ENCODE measurements around the gene FAS. TPM values are rescaled to one million over a fixed set of nuclear protein-coding genes. Genes with fewer than 3 reads are reported as not detected.

FAS gene
- polyA plus RNA-seq, 3 donors, result 27.3 to 28.9 (median 27.9) TPM

GRCh38 chr10:88989423-88989822 lies 1.2 kb upstream of the FAS start:
- WGBS (ENCODE audit: insufficient coverage), result 0% methylated on average over 1 of the region's 2 CpGs
- H3K4me3 Mint-ChIP-seq, result peak overlapping the region; percentile 99
- H3K27ac Mint-ChIP-seq, result peak overlapping the region; percentile 94 to 99 (median 99)
- H3K4me3 ChIP-seq (replicated peaks in 1 of 3; ENCODE audit: low read depth in 2 of 3, low read length in 3 of 3), result peak overlapping the region in 2 of 3 experiments; percentile 82 to 86
- no peaks in the 10 kb centered on the region for H3K27me3 ChIP-seq (ENCODE audit: control insufficient read depth in 2 of 2, insufficient read depth in 2 of 2, low read length in 2 of 2)
- H3K4me2 ChIP-seq (replicated peaks; ENCODE audit: extremely low read depth, low read length, poor library complexity, severe bottlenecking), result peak overlapping the region; percentile 87
- H3K4me1 ChIP-seq (ENCODE audit: control insufficient read depth in 1 of 2, insufficient read depth in 2 of 2, low read length in 2 of 2), result peaks cover 53 to 67% of the 10 kb centered on the region in 2 donors
- H3K27me3 Mint-ChIP-seq (ENCODE audit: low read depth in 3 of 3), result peaks cover 0 to 7% (median 0%) of the 10 kb centered on the region in 3 donors
- H3K36me3 Mint-ChIP-seq, result peaks cover 0 to 6% of the 10 kb centered on the region in 2 donors
- H3K9me3 Mint-ChIP-seq, result peaks cover 3 to 5% (median 4%) of the 10 kb centered on the region in 7 donors
- peaks cover 6% of the 10 kb centered on the region for H4K20me1 ChIP-seq (ENCODE audit: insufficient read depth, low read length)
- peak overlapping the region; percentile 91 to 95 for H3K27ac ChIP-seq (ENCODE audit: low read depth in 1 of 2, low read length in 2 of 2)
- no peak overlapping the region for H2AFZ ChIP-seq (ENCODE audit: insufficient read depth, low read depth, low read length, poor library complexity, severe bottlenecking)
- no peak for TF ChIP-seq CTCF (IDR thresholded peaks at IDR 0.05)
- no peak overlapping the region for H3K9ac ChIP-seq (ENCODE audit: insufficient read depth, low read length, poor library complexity, severe bottlenecking)
- intact Hi-C loops (cut with micrococcal nuclease), result no loop called here
- no peaks in the 10 kb centered on the region for H3K36me3 ChIP-seq (replicated peaks in 1 of 2; ENCODE audit: control insufficient read depth in 1 of 2, insufficient read depth in 2 of 2, low read length in 2 of 2)
- H3K9me3 ChIP-seq (replicated peaks in 1 of 2; ENCODE audit: control insufficient read depth in 1 of 2, insufficient read depth in 1 of 2, low read length in 2 of 2), result no peaks in the 10 kb centered on the region
- DNase-seq, result no peak
- H3K4me1 Mint-ChIP-seq, result peaks cover 61% of the 10 kb centered on the region
- peaks cover 33% of the 10 kb centered on the region for H3K79me2 ChIP-seq (ENCODE audit: insufficient read depth, low read length)

- Histone ChIP-seq H3K27ac (ENCODE audit: low read depth in 1 of 2, low read length in 2 of 2) (peak overlapping the region; percentile 91 to 95), H3K4me1 (ENCODE audit: control insufficient read depth in 1 of 2, insufficient read depth in 2 of 2, low read length in 2 of 2) (peaks cover 53 to 68% of the 10 kb centered on the region in 2 donors), H3K4me2 (replicated peaks; ENCODE audit: extremely low read depth, low read length, poor library complexity, severe bottlenecking) (peak overlapping the region; percentile 87), H2AFZ (ENCODE audit: insufficient read depth, low read depth, low read length, poor library complexity, severe bottlenecking) (peak overlapping the region; percentile 86), H3K4me3 (replicated peaks in 1 of 3; ENCODE audit: low read depth in 2 of 3, low read length in 3 of 3) (peak overlapping the region; percentile 76 to 86 (median 82)), H3K9ac (ENCODE audit: insufficient read depth, low read length, poor library complexity, severe bottlenecking) (peak overlapping the region; percentile 94), H3K27me3 (ENCODE audit: control insufficient read depth in 2 of 2, insufficient read depth in 2 of 2, low read length in 2 of 2) (no peaks in the 10 kb centered on the region), H3K9me3 (replicated peaks in 1 of 2; ENCODE audit: control insufficient read depth in 1 of 2, insufficient read depth in 1 of 2, low read length in 2 of 2) (no peaks in the 10 kb centered on the region), H3K36me3 (replicated peaks in 1 of 2; ENCODE audit: control insufficient read depth in 1 of 2, insufficient read depth in 2 of 2, low read length in 2 of 2) (no peaks in the 10 kb centered on the region), H4K20me1 (ENCODE audit: insufficient read depth, low read length) (peaks cover 6% of the 10 kb centered on the region), H3K79me2 (ENCODE audit: insufficient read depth, low read length) (peaks cover 36% of the 10 kb centered on the region)
- intact Hi-C loops (cut with micrococcal nuclease), result loop anchor here in 1 of 2 donors (5.0 kb wide), 3 partner anchors 42 to 138 kb away; partner anchors contain the start of gene ANKRD22
- peaks cover 3 to 5% (median 4%) of the 10 kb centered on the region in 7 donors for H3K9me3 Mint-ChIP-seq
- peaks cover 0 to 4% (median 0%) of the 10 kb centered on the region in 3 donors for H3K27me3 Mint-ChIP-seq (ENCODE audit: low read depth in 3 of 3)
- peaks cover 0 to 2% of the 10 kb centered on the region in 2 donors for H3K36me3 Mint-ChIP-seq
- peak; percentile 71 to 87 (median 86) for DNase-seq
- H3K27ac Mint-ChIP-seq, result peak overlapping the region; percentile 94 to 99 (median 99)
- peak overlapping the region; percentile 99 for H3K4me3 Mint-ChIP-seq
- 6% methylated on average over 6 of the region's 8 CpGs for WGBS (ENCODE audit: insufficient coverage)
- peaks cover 60% of the 10 kb centered on the region for H3K4me1 Mint-ChIP-seq
- no peak for TF ChIP-seq CTCF (IDR thresholded peaks at IDR 0.05)
Observed at GRCh38 chr10:88989824-88990383, 694 bp upstream of the FAS start.
